H1 (cell line): ENCODE results near the gene GRAMD1B. TPM values are rescaled to one million over a fixed set of nuclear protein-coding genes. Genes with fewer than 3 reads are reported as not detected.

Source experiments
- MAX ChIP-seq: IDR thresholded peaks from 2 replicates; pipeline ENCODE4 v1.6.1; 2012; ENCODE audit warnings: inconsistent platforms
- NANOG ChIP-seq: IDR thresholded peaks from 2 replicates; pipeline ENCODE4 v1.6.1; 2011; ENCODE audit warnings: low read length, low read depth, mild to moderate bottlenecking, inconsistent platforms; ENCODE audit not compliant: insufficient read depth, poor library complexity, severe bottlenecking
- POU5F1 ChIP-seq: IDR thresholded peaks from 2 replicates; pipeline ENCODE4 v1.6.1; 2011; ENCODE audit warnings: low read depth, mild to moderate bottlenecking, low read length, moderate library complexity
- SIN3A ChIP-seq, 2 experiments: IDR thresholded peaks in 1 of 2; conservative IDR thresholded peaks in 1 of 2; 2 replicates each; pipeline ENCODE4 v1.6.1; 2011 to 2012; ENCODE audit warnings: low read length in 2 of 2, improper control_type of control experiment in 1 of 2, low read depth in 1 of 2, mild to moderate bottlenecking in 1 of 2
- SP4 ChIP-seq: IDR thresholded peaks from 2 replicates; pipeline ENCODE4 v1.6.1; 2012; ENCODE audit warnings: low read length, inconsistent platforms
- SRF ChIP-seq: IDR thresholded peaks from 2 replicates; pipeline ENCODE4 v1.6.1; 2011; ENCODE audit warnings: mild to moderate bottlenecking, low read depth, low read length, moderate library complexity
- YY1 ChIP-seq: IDR thresholded peaks from 2 replicates; pipeline ENCODE4 v1.6.1; 2011; ENCODE audit warnings: low read depth, mild to moderate bottlenecking, low read length
- polyA plus RNA-seq, 7 experiments: library from polyadenylated mRNA; depleted of rRNA in 3 of 7; stranded (reverse) in 5 of 7; unstranded in 2 of 7; fragments of >200 nt in 5 of 7; fragments of 200-250 nt in 2 of 7; gene quantifications; 1 replicate in 5 of 7; 2 replicates in 1 of 7; 4 replicates in 1 of 7; pipeline versions ENCODE4 v1.2.1 to v1.2.3, GENCODE V29; 2011 to 2013; ENCODE audit warnings: missing spikeins in 2 of 7, mixed read lengths in 2 of 7
- total RNA-seq: library from RNA; stranded (reverse); fragmentation: NEBNext Ultra II Directional; extraction: Animal tissue kit (Norgen Biotek cat#: 25700); gene quantifications from 2 replicates; pipeline ENCODE4 v1.2.1, GENCODE V29; 2021

Gene GRAMD1B
- total and polyA plus RNA-seq, 2 of the 8 experiments (the other 6 are each of a cell fraction or from before 2014, with no cell fraction given), result 10.1 to 21.2 TPM

DNA sequence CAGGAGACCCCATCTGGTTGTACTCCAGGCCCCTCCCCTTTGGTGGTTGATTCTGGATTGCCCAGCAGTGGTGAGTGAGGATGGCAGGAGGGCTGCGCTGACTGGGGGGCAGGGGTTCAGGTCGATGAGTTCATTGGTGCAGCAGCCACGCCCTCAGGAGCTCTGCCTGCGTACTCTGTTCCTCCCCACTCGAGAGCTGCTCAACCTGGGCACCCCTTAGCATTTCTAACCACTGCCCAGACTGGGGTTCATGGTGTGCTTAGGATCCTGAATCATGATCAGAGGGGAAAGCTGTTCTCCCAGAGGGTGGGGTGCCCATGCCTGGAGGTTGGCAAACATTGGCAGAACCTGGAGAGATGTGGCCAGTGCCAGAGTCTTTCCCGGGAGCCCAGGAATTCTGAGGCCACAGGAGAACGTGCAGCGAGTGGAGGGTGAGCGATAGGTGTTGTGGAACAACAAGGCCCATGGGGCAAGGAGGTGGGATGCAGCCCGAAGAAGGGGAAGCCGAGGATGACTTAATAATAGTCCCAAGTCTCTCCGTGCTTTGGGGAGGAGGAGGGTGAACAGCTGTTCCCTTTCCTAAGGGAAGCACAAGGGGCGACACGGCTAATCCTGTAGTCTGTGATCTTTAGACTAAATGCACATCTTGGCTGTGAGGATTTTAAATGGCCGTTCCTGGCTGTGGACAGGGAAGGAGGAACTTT is 148.9 kb downstream of the GRAMD1B start (continued):
- no peak for TF ChIP-seq SRF
- TF ChIP-seq YY1, result no peak
- no peak for TF ChIP-seq MAX
- TF ChIP-seq POU5F1, result no peak
- no peak for TF ChIP-seq SIN3A (conservative IDR thresholded peaks at IDR 0.05 in 1 of 2, IDR thresholded peaks at IDR 0.05 in 1 of 2; ENCODE audit: low read depth in 1 of 2, low read length in 2 of 2)
- TF ChIP-seq NANOG, result no peak
- no peak for TF ChIP-seq SP4
